GM23338 (cell line): ENCODE results near the gene ELFN2. TPM values are rescaled to one million over a fixed set of nuclear protein-coding genes. Genes with fewer than 3 reads are reported as not detected.

Experiments
- ATAC-seq: fragments of 200-7000 bp; cut with Tn5 transposase; 3 replicates; pipeline ENCODE4 v1.9.1; 2020
- DNase-seq: peaks from one replicate; pipeline ENCODE4 v3.0.0-alpha.2; 2015; ENCODE audit warnings: low spot score
- H2AFZ ChIP-seq: fragments of 200-600 bp; sonication (generic); 2 replicates; pipeline ENCODE4 v1.8.0; 2016; ENCODE audit warnings: antibody characterized with exemption, mild to moderate bottlenecking, moderate library complexity
- H3F3A ChIP-seq: fragments of 200-600 bp; sonication (generic); replicated peaks from 2 replicates; pipeline ENCODE4 v1.8.0; 2017; ENCODE audit warnings: antibody characterized with exemption, mixed run types, low read depth
- H3K27ac ChIP-seq: fragments of 200-600 bp; sonication (generic); 2 replicates; pipeline ENCODE4 v1.6.1; 2016; ENCODE audit warnings: low read depth
- H3K27me3 ChIP-seq: fragments of 200-600 bp; sonication (generic); 2 replicates; pipeline ENCODE4 v1.8.0; 2016; ENCODE audit warnings: mild to moderate bottlenecking, mixed run types, moderate library complexity; ENCODE audit not compliant: insufficient read depth
- H3K36me3 ChIP-seq: fragments of 200-600 bp; sonication (generic); 2 replicates; pipeline ENCODE4 v1.8.0; 2016; ENCODE audit warnings: mild to moderate bottlenecking; ENCODE audit not compliant: insufficient read depth
- H3K4me1 ChIP-seq: fragments of 200-600 bp; sonication (generic); 2 replicates; pipeline ENCODE4 v1.8.0; 2016; ENCODE audit warnings: mild to moderate bottlenecking, moderate library complexity; ENCODE audit not compliant: insufficient read depth
- H3K4me2 ChIP-seq: fragments of 200-600 bp; sonication (generic); 2 replicates; pipeline ENCODE4 v1.7.1; 2017; ENCODE audit warnings: mixed run types
- H3K4me3 ChIP-seq: fragments of 200-600 bp; sonication (generic); 2 replicates; pipeline ENCODE4 v1.6.1; 2016; ENCODE audit warnings: mixed run types
- H3K79me2 ChIP-seq: fragments of 200-600 bp; sonication (generic); replicated peaks from 2 replicates; pipeline ENCODE4 v1.8.0; 2017; ENCODE audit warnings: mild to moderate bottlenecking; ENCODE audit not compliant: insufficient read depth
- H3K9me2 ChIP-seq: fragments of 200-600 bp; sonication (generic); 2 replicates; pipeline ENCODE4 v1.8.0; 2017; ENCODE audit not compliant: insufficient read depth
- H4K20me1 ChIP-seq: fragments of 200-600 bp; sonication (generic); replicated peaks from 2 replicates; pipeline ENCODE4 v1.8.0; 2017; ENCODE audit warnings: mild to moderate bottlenecking; ENCODE audit not compliant: insufficient read depth
- H3K27ac Mint-ChIP-seq: 2 replicates; pipeline ENCODE4 v1.8.0; 2020; ENCODE audit warnings: inconsistent platforms, mild to moderate bottlenecking, moderate library complexity, mixed read lengths
- H3K27me3 Mint-ChIP-seq: 3 replicates; pipeline ENCODE4 v1.8.0; 2022; ENCODE audit warnings: low read depth, mild to moderate bottlenecking, moderate library complexity, mixed read lengths, inconsistent platforms; ENCODE audit not compliant: insufficient read depth, poor library complexity
- H3K36me3 Mint-ChIP-seq: 3 replicates; pipeline ENCODE4 v1.8.0; 2021; ENCODE audit warnings: low read depth, mild to moderate bottlenecking, inconsistent platforms, moderate library complexity, mixed read lengths
- H3K4me1 Mint-ChIP-seq: 3 replicates; pipeline ENCODE4 v1.8.0; 2020; ENCODE audit warnings: mild to moderate bottlenecking, inconsistent platforms, mixed read lengths
- H3K4me3 Mint-ChIP-seq: 3 replicates; pipeline ENCODE4 v1.8.0; 2021; ENCODE audit warnings: moderate library complexity, mild to moderate bottlenecking, inconsistent platforms, mixed read lengths
- H3K9me3 Mint-ChIP-seq: 3 replicates; pipeline ENCODE4 v1.8.0; 2020; ENCODE audit warnings: moderate library complexity, mild to moderate bottlenecking, inconsistent platforms, mixed read lengths
- CTCF ChIP-seq, 2 experiments: fragments of 200-600 bp in 1 of 2; sonication (generic) in 1 of 2; conservative IDR thresholded peaks; 2 replicates each; pipeline versions ENCODE4 v1.5.1 to v1.6.1; 2016 to 2017; ENCODE audit warnings: antibody characterized with exemption in 2 of 2, low read depth in 2 of 2, mild to moderate bottlenecking in 2 of 2, moderate library complexity in 1 of 2
- EZH2 ChIP-seq: fragments of 200-600 bp; sonication (generic); IDR thresholded peaks from one replicate; pipeline ENCODE4 v1.8.0; 2017; ENCODE audit warnings: antibody characterized with exemption, mild to moderate bottlenecking, low read depth; ENCODE audit not compliant: unreplicated experiment
- NANOG ChIP-seq: IDR thresholded peaks from 2 replicates; pipeline ENCODE4 v1.6.1; 2016; ENCODE audit warnings: antibody characterized with exemption, borderline replicate concordance
- ZNF331 ChIP-seq: fragments of 250-450 bp; sonication (Bioruptor Pico); IDR thresholded peaks from 2 replicates; pipeline ENCODE4 v1.5.0; 2020; ENCODE audit warnings: low read depth, mild to moderate bottlenecking, moderate library complexity
- ZNF462 ChIP-seq: fragments of 250-450 bp; sonication (Bioruptor Pico); IDR thresholded peaks from 2 replicates; pipeline ENCODE4 v1.5.0; 2020; ENCODE audit warnings: mild to moderate bottlenecking, moderate library complexity
- polyA plus RNA-seq: library from polyadenylated mRNA; unstranded; fragments of >200 nt; fragmentation: Nextera tagmentation; extraction: Ambion mirVana; gene quantifications from 2 replicates; pipeline ENCODE4 v1.2.1, GENCODE V29; 2016
- total RNA-seq: library from RNA; depleted of rRNA; stranded (reverse); fragments of >200 nt; shearing (Covaris generic); gene quantifications from 2 replicates; pipeline ENCODE4 v1.2.3, GENCODE V29; 2014
- TF ChIP-seq, protein P1 (sequence below): IDR thresholded peaks from 2 replicates; pipeline ENCODE4 v1.6.1; 2016; ENCODE audit warnings: antibody characterized with exemption

ELFN2 gene
- total and polyA plus RNA-seq, 2 experiments from 2014 or later = 0.18 to 0.35 TPM

DNA sequence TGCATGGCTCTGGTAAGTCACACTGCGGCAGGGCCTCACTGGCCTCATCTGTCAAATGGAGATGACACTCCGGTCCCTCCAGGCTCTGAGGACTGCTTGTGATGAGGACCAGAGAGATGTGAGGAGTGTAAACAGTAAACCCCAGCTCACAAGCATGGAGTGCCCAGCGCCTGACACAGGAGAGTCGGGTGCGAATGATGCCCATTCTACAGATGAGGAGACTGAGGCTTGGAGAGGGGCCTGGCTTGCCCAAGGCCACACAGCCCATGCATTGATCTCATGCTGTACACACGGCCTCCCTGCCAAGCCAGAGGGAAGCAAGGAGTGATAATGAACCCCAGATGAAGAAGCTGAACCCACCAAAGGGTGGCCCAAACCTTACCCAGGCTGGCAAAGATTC, 37.2 kb downstream of the ELFN2 start (continued):
- TF ChIP-seq ZNF462 (CRISPR knock-in tag) (no peak), EZH2 (no peak), CTCF (conservative IDR thresholded peaks at IDR 0.05; ENCODE audit: low read depth in 2 of 2) (no peak), ZNF331 (CRISPR knock-in tag) (no peak)

- Mint-ChIP-seq H3K36me3 (no peaks in the 10 kb centered on the region), H3K27ac (no peak overlapping the region), H3K27me3 (peaks cover 3% of the 10 kb centered on the region), H3K9me3 (no peaks in the 10 kb centered on the region), H3K4me1 (peaks cover 9% of the 10 kb centered on the region), H3K4me3 (no peak overlapping the region)
- Histone ChIP-seq H3K4me3 (no peak overlapping the region), H3K36me3 (no peaks in the 10 kb centered on the region), H4K20me1 (no peaks in the 10 kb centered on the region), H3K4me1 (no peaks in the 10 kb centered on the region), H3F3A (no peaks in the 10 kb centered on the region), H3K79me2 (no peaks in the 10 kb centered on the region), H2AFZ (no peak overlapping the region), H3K4me2 (no peak overlapping the region), H3K9me2 (no peaks in the 10 kb centered on the region), H3K27me3 (no peaks in the 10 kb centered on the region), H3K27ac (no peak overlapping the region)
- DNase-seq = no peak
- ATAC-seq = no peak
- TF ChIP-seq NANOG = no peak
- TF ChIP-seq, protein P1, sequence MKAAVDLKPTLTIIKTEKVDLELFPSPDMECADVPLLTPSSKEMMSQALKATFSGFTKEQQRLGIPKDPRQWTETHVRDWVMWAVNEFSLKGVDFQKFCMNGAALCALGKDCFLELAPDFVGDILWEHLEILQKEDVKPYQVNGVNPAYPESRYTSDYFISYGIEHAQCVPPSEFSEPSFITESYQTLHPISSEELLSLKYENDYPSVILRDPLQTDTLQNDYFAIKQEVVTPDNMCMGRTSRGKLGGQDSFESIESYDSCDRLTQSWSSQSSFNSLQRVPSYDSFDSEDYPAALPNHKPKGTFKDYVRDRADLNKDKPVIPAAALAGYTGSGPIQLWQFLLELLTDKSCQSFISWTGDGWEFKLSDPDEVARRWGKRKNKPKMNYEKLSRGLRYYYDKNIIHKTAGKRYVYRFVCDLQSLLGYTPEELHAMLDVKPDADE = no peak
- no peak for TF ChIP-seq ZNF331 (CRISPR knock-in tag)
- TF ChIP-seq ZNF462 (CRISPR knock-in tag) = no peak
Measured at GRCh38 chr22:37388538-37388937, 38.7 kb downstream of the ELFN2 start.
